OCI-LY1 (cell line): ENCODE measurements around the gene EVA1A.
"Not testable (repeated sequence)": the region's sequence is repeated elsewhere in the genome, so short reads cannot be mapped to it uniquely, and the experiment has no call there.

Experiments used
- H2AFZ ChIP-seq: fragments of 200-600 bp; sonication (generic), shearing (Covaris generic); 2 replicates; pipeline ENCODE4 v1.6.0; 2014; ENCODE audit warnings: antibody characterized with exemption, mild to moderate bottlenecking, low read length
- H3F3A ChIP-seq: fragments of 200-600 bp; sonication (generic), shearing (Covaris generic); 2 replicates; pipeline ENCODE4 v1.6.0; 2014; ENCODE audit warnings: mild to moderate bottlenecking, antibody characterized with exemption, low read length, moderate library complexity; ENCODE audit not compliant: insufficient read depth
- H3K27ac ChIP-seq: fragments of 200-600 bp; sonication (generic); 2 replicates; pipeline ENCODE4 v1.5.1; 2014; ENCODE audit warnings: low read length, mixed run types, mild to moderate bottlenecking, low read depth; ENCODE audit not compliant: poor library complexity, severe bottlenecking
- H3K27me3 ChIP-seq: fragments of 200-600 bp; sonication (generic); 2 replicates; pipeline ENCODE4 v1.6.0; 2014; ENCODE audit warnings: antibody characterized with exemption, mild to moderate bottlenecking, low read length, moderate library complexity; ENCODE audit not compliant: insufficient read depth
- H3K36me3 ChIP-seq: fragments of 200-600 bp; sonication (generic); 2 replicates; pipeline ENCODE4 v1.6.1; 2014; ENCODE audit warnings: mild to moderate bottlenecking, antibody characterized with exemption, low read length, moderate library complexity, mixed read lengths; ENCODE audit not compliant: insufficient read depth
- H3K4me1 ChIP-seq: fragments of 200-600 bp; sonication (generic); 2 replicates; pipeline ENCODE4 v1.5.1; 2014; ENCODE audit warnings: mild to moderate bottlenecking, low read length, moderate library complexity; ENCODE audit not compliant: insufficient read depth, severe bottlenecking
- H3K4me2 ChIP-seq: fragments of 200-600 bp; sonication (generic), shearing (Covaris generic); 2 replicates; pipeline ENCODE4 v1.6.1; 2014; ENCODE audit warnings: low read length
- H3K4me3 ChIP-seq: fragments of 200-600 bp; sonication (generic); 2 replicates; pipeline ENCODE4 v1.5.1; 2014; ENCODE audit warnings: low read length, low read depth, mild to moderate bottlenecking, mixed read lengths; ENCODE audit not compliant: poor library complexity, severe bottlenecking
- H3K79me2 ChIP-seq: fragments of 200-600 bp; shearing (Covaris generic); 2 replicates; pipeline ENCODE4 v1.6.1; 2016; ENCODE audit warnings: mixed run types, low read length, mixed read lengths; ENCODE audit not compliant: insufficient read depth
- H3K9ac ChIP-seq: fragments of 200-600 bp; sonication (generic), shearing (Covaris generic); 2 replicates; pipeline ENCODE4 v1.6.1; 2014; ENCODE audit warnings: mild to moderate bottlenecking, low read length, mixed read lengths
- H3K9me2 ChIP-seq: fragments of 200-600 bp; sonication (generic), shearing (Covaris generic); 2 replicates; pipeline ENCODE4 v1.6.1; 2014; ENCODE audit warnings: low read depth, mild to moderate bottlenecking, low read length, mixed read lengths
- H3K9me3 ChIP-seq: fragments of 200-600 bp; shearing (Covaris generic); 2 replicates; pipeline ENCODE4 v1.6.1; 2014; ENCODE audit warnings: low read length, mixed read lengths
- H4K20me1 ChIP-seq: fragments of 200-600 bp; sonication (generic), shearing (Covaris generic); 2 replicates; pipeline ENCODE4 v1.6.0; 2016; ENCODE audit warnings: mild to moderate bottlenecking, low read length; ENCODE audit not compliant: insufficient read depth
- EZH2 ChIP-seq: fragments of 200-600 bp; sonication (generic), shearing (Covaris generic); IDR thresholded peaks from 2 replicates; pipeline ENCODE4 v1.8.0; 2017; ENCODE audit warnings: borderline replicate concordance, mixed run types, mild to moderate bottlenecking, antibody characterized with exemption, low read length, moderate library complexity, mixed read lengths
- TF ChIP-seq, protein P1 (sequence below): fragments of 200-600 bp; sonication (generic), shearing (Covaris generic); IDR thresholded peaks from 2 replicates; pipeline ENCODE4 v1.5.1; 2017; ENCODE audit warnings: mild to moderate bottlenecking, antibody characterized with exemption, low read length, moderate library complexity, mixed read lengths

EVA1A gene

DNA sequence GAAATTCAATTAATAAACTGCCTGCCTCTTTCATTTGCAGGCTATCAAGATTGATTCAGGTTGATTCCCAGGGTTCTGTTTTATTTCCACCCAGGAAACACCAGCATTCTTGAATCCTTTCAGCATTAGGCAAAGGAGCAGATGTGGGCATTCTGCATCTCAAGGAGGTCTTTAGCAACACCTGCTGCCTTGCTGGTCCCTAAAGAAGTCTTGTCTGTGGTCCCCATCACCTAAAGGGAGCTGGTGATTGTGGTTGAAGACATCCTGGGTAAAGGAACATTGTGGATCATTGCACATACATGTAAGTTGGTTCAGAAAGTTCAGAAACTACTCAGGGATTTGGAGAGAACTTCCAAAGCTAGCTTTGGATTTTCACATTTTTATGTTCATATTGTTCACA is 78.3 kb downstream of the EVA1A start:
- H3K79me2 ChIP-seq = no peaks in the 10 kb centered on the region
- no peaks in the 10 kb centered on the region for H3K36me3 ChIP-seq
- no peaks in the 10 kb centered on the region for H3K9me2 ChIP-seq
- no peaks in the 10 kb centered on the region for H3K9me3 ChIP-seq
- H3K4me3 ChIP-seq = no peak overlapping the region
- no peak overlapping the region for H2AFZ ChIP-seq
- no peaks in the 10 kb centered on the region for H4K20me1 ChIP-seq
- no peak for TF ChIP-seq EZH2
- TF ChIP-seq, protein P1, sequence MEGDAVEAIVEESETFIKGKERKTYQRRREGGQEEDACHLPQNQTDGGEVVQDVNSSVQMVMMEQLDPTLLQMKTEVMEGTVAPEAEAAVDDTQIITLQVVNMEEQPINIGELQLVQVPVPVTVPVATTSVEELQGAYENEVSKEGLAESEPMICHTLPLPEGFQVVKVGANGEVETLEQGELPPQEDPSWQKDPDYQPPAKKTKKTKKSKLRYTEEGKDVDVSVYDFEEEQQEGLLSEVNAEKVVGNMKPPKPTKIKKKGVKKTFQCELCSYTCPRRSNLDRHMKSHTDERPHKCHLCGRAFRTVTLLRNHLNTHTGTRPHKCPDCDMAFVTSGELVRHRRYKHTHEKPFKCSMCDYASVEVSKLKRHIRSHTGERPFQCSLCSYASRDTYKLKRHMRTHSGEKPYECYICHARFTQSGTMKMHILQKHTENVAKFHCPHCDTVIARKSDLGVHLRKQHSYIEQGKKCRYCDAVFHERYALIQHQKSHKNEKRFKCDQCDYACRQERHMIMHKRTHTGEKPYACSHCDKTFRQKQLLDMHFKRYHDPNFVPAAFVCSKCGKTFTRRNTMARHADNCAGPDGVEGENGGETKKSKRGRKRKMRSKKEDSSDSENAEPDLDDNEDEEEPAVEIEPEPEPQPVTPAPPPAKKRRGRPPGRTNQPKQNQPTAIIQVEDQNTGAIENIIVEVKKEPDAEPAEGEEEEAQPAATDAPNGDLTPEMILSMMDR = no peak
- no peak overlapping the region for H3K27ac ChIP-seq
- no peak overlapping the region for H3K9ac ChIP-seq
- H3F3A ChIP-seq = no peaks in the 10 kb centered on the region
- no peak overlapping the region for H3K4me2 ChIP-seq
- H3K27me3 ChIP-seq = no peaks in the 10 kb centered on the region
- H3K4me1 ChIP-seq = no peaks in the 10 kb centered on the region

DNA sequence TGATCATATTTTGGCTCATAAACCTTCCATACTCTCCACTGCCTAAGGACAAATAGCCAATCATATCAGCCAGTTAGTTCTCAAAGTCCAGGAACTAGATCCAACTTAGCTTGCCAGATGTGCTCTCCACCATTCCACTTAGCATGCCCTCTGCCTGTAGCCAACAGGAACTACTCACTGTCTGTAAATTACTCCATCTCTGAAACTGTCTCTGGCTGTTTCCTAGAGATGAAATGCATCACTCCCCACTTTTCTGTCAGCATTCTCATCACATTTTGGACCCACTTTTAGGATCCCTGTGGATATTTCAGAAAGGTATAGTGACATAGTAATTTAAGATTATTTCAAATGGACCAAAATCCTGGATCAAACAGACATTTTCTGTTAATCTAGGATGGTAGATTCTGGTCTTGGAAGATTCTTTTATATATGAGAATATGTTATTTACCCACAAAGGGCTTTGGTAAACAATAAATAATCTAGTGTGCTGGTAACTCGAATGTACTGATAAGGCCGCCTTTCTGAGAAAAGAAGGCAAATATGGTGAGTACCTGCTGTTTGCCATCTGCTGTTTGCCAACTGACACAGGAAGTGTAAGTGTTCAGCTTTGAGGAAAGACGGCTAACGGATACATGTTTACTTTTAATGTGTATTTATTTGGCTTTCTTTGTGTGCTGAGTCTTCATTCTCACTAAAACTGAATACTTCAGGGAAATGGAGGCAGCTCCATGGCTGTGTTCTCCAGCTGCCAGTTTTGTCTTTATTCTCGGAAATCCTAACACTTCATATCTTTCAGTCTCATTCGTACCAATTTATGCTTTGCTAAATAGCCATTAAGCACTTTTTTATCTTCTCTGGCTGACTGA is 79.5 kb downstream of the EVA1A start:
- Histone ChIP-seq H3K4me2 (no peak overlapping the region), H3K9me3 (no peaks in the 10 kb centered on the region), H3K79me2 (no peaks in the 10 kb centered on the region), H3K9me2 (no peaks in the 10 kb centered on the region), H3K4me3 (no peak overlapping the region), H3K27ac (no peak overlapping the region), H3K36me3 (no peaks in the 10 kb centered on the region), H3K27me3 (no peaks in the 10 kb centered on the region), H3F3A (no peaks in the 10 kb centered on the region), H2AFZ (no peak overlapping the region), H3K4me1 (no peaks in the 10 kb centered on the region), H4K20me1 (no peaks in the 10 kb centered on the region), H3K9ac (no peak overlapping the region)
- no peak for TF ChIP-seq EZH2
- TF ChIP-seq, protein P1 = no peak; the same call in 1 of the 2 replicates

DNA sequence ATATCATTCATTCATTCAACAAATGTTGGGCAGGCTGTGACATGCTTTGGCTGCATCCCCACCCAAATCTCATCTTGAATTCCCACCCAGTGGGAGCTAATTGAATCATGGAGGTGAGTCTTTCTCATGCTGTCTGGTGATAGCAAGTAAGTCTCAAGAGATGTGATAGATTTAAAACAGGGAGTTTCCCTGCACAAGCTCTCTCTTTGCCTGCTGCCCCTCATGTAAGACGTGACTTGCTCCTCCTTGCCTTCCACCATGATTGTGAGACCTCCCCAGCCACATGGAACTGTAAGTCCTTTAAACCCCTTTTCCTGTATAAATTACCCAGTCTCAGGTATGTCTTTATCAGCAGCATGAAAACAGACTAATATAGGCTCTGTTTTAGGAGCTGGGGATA is 83.0 kb downstream of the EVA1A start:
- not testable (repeated sequence) for H3K4me3 ChIP-seq, H3K27me3 ChIP-seq, H3K36me3 ChIP-seq, H2AFZ ChIP-seq, H3K9me2 ChIP-seq, H3F3A ChIP-seq, H3K9ac ChIP-seq, H3K27ac ChIP-seq, H4K20me1 ChIP-seq, H3K79me2 ChIP-seq, H3K4me1 ChIP-seq, H3K9me3 ChIP-seq, H3K4me2 ChIP-seq

DNA sequence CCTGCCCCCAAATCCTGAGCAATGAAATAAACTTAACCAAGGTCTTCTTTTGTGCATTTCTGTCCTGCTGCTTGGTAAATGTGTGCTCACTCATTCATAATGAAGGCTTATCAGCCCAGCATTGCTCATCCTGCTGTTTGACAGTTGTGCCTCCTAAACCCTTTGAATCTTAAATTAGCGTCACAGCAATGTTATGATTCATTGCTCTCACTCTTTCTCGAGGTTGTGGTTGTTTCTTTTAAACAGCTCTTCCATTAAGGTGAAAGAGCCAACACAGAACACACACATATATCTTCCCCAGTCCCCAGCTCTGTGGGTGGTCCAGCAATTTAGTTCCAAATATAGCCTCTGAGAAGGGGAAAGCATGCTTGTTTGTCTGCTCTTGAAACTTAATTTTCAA is 84.0 kb downstream of the EVA1A start:
- no peaks in the 10 kb centered on the region for H3K9me3 ChIP-seq
- no peaks in the 10 kb centered on the region for H3K4me1 ChIP-seq
- no peaks in the 10 kb centered on the region for H3F3A ChIP-seq
- H3K9me2 ChIP-seq = no peaks in the 10 kb centered on the region
- no peak overlapping the region for H3K4me3 ChIP-seq
- no peak overlapping the region for H3K4me2 ChIP-seq
- no peak overlapping the region for H2AFZ ChIP-seq
- H3K79me2 ChIP-seq = no peaks in the 10 kb centered on the region
- TF ChIP-seq, protein P1 = no peak
- no peak for TF ChIP-seq EZH2
- no peaks in the 10 kb centered on the region for H4K20me1 ChIP-seq
- no peak overlapping the region for H3K9ac ChIP-seq
- H3K36me3 ChIP-seq = no peaks in the 10 kb centered on the region
- H3K27ac ChIP-seq = no peak overlapping the region
- no peaks in the 10 kb centered on the region for H3K27me3 ChIP-seq
